Iris pigment epithelial cell (primary cell): ENCODE data around the gene EDEM3.
A peak's percentile ranks its signal among the peaks of the same experiment; 100 is the strongest.
"Not testable (repeated sequence)": the region's sequence is repeated elsewhere in the genome, so short reads cannot be mapped to it uniquely, and the experiment has no call there.

Experiments
- DNase-seq: peaks from one replicate; pipeline ENCODE4 v3.0.0-alpha.2; 2011; ENCODE audit warnings: low read depth

The EDEM3 gene

DNA sequence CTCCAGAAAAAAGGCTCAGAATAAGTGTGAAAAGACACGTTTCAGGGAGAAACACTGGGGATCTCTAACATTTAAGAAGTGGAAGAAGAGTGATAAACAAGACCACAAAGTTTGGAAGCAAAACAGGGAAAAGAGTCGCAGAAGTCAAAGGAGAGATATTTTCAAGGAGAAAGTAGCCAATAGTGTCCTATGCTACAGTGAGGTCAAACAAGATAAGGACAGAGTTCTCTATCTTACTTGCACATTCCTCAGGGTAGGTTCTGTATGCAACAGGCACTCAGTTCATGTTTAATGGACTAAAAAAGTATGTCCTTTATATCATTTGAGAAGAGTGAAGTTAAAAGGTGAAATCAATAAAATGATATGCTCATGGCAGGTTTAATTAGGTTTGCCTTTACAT lies 13.8 kb upstream of the EDEM3 start:
- DNase-seq: no peak

DNA sequence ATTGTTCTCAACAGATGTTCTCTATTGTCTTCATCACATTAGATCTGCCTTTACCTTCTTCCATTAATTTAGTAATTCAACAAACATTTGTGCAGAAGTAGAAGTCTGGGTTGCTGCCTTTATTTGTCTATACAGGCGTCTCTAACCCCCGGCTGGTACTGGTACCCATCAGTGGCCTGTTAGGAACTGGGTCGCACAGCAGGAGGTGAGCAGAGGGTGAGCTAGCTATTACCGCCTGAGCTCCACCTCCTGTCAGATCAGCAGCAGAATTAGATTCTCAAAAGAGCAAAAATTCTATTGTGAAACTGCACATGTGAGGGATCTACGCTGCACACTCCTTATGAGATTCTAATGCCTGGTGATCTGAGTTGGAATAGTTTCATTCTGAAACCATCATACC lies 12.9 kb upstream of the EDEM3 start:
- DNase-seq: no peak

DNA sequence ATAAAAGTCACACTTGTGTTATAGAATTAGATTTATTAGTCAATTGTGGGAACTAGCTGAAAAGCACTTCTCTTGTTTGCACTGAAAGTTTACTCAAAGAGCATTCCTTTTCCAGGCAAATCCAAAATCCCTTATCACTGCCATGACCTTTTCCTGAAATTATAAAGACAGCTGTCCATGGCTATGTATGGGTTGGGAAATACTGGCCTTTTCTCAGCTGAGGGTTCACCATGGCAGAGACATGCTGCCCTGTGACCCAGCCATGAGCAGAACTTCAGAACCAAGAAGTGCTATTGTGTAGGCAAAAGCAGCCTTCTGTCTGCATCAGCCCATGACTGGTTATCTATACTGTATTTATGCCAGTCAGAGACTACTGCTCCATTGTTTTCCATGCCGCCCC lies 9.8 kb upstream of the EDEM3 start:
- no peak for DNase-seq

DNA sequence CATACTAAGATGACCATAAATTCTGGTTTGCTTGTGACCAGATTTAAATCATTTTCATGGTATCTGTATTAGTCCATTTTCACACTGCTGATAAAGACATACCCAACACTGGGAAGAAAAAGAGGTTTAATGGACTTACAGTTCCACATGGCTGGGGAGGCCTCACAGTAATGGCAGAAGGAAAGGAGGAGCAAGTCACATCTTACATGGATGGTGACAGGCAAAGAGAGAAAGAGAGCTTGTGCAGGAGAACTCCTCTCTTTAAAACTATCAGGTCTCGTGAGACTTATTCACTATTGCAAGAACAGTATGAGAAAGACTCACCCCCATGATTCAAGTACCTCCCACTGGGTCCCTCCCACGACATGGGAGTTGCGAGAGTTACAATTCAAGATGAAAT lies 8.9 kb upstream of the EDEM3 start:
- DNase-seq: not testable (repeated sequence)

DNA sequence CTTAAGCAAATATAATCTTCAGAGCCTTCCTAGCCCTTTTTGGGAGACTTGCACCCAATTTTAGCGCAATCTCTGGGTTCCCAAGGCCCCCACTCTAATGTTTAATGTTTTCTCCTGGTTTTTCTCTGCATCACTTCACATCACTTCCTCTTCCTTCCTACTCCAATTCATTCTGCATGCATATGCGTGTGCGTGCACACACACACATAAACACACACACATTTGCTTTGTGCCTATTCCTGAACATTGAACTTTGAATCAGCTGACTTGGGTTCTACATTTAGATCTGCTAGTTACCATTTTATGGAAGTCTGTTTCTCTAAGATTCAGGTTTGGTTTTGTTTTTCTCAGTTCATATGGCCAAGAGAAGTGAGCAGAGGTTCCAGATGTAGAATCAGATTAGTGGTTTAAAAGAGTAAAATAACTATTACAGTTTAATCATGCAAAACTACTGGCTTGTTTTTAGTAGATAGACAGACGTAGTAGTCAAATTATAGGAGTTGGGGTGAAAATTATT lies 7.4 kb upstream of the EDEM3 start:
- no peak for DNase-seq

DNA sequence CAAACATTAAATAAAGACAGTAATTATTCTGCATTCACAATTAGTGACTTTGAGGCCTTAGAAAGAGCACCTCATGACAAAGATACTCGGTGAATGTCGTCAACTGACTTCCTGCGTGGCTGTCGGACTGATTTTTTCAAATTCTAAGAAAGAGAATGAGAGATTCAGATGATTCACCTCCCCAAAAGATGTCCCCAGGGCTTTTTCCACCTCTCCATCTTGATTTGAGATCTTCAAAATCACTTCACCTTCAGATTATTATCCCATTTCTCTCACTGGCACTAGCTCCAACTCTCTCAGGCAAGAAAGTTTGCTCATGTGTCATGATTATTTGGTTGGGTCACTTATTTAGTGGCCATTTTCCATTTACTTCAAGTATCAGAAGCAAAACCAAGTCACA lies 5.0 kb upstream of the EDEM3 start:
- no peak for DNase-seq

DNA sequence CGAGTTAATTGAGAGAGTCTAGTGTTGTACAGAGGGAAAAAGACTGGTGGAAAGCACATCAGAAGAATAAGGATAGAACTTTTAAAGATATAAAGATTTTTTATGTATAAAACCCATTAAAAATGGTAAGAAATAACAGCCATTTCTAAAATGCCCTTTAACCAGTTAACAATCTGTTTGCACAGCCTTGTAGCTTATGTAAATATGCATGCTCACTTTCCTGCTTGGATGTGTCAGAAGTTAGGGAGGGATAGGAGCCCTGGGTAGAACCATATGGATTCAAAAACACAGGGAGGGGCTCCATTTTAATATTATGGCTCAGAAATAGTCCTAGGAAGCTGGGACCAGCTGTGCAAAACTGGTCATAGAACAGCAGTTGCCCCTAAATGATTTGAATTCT lies 4.5 kb upstream of the EDEM3 start:
- DNase-seq: no peak

DNA sequence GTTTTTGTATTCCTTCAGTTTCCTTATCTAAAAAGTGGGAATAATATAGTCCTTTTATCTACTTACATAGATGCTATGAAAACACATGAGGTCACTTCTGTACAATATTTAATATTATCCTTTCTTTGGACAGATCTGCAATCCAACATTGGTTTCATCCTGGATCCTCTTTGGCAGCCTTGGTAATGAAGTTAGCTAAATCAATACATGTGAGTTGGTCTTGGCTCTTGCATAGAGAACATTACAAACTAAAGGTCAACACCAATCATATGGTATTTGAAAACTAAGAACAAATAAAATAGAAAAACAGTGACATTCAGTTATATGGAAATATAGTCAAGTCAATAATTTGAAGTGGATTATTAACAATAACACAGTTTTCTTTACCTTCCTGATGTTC lies 3.2 kb upstream of the EDEM3 start:
- no peak for DNase-seq

DNA sequence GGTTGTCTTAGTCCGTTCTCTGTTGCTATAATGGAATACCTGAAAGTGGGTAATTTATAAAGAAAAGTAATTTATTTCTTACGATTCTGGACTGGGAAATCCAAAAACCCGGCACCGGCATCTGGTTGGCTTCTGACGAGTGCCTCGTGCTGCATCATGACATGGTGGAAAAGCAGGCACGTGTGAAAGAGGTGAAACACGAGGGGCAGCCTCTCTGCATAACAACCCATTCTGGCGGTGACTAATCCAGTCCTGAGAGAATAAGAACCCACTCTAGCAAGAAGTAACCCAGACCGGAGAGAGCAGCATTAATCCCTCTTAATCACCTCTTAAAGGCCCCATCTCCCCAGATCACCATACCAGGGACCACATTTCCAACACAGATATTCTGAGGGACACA lies 2.7 kb upstream of the EDEM3 start:
- DNase-seq: no peak

DNA sequence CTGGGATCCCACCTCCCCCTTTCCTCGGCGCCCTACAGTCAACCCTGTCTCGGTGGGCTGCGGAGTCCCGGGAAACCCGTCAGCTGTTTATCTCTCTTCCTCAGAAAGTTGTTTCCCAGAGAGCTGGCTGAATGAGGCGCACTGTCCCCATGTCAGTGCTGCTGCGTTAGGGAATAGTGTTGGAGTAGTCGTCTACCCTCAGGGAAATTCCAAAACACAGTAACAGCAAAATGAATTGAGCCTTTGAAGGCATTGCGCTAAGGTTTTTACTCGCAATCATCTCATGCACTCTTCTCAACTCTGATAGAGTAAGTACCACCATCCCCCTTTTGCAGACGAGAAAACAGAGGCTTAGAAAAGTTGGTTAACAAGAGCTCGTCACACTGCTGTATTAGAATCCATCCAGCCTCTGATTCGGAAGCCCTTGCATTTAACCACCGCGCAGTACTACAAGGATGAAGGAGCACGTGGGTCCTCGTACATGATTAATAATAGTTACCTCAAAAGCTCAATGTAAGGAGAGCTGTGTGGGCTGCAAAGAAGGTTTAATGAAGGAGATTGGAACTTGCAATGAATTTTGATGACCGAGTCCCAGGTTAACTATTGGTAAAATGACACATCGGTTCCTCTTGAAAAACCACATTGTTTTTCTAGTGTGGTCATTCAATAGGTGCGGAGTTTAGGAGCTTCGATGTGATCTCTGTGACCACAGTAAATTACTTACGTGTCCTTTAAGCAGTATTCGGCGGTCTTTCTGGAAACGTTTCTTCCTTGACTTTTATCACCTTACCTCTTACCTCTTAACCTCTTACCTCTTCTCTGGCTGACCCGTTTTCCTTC lies 788 bp upstream of the EDEM3 start:
- peak; percentile 62 for DNase-seq

DNA sequence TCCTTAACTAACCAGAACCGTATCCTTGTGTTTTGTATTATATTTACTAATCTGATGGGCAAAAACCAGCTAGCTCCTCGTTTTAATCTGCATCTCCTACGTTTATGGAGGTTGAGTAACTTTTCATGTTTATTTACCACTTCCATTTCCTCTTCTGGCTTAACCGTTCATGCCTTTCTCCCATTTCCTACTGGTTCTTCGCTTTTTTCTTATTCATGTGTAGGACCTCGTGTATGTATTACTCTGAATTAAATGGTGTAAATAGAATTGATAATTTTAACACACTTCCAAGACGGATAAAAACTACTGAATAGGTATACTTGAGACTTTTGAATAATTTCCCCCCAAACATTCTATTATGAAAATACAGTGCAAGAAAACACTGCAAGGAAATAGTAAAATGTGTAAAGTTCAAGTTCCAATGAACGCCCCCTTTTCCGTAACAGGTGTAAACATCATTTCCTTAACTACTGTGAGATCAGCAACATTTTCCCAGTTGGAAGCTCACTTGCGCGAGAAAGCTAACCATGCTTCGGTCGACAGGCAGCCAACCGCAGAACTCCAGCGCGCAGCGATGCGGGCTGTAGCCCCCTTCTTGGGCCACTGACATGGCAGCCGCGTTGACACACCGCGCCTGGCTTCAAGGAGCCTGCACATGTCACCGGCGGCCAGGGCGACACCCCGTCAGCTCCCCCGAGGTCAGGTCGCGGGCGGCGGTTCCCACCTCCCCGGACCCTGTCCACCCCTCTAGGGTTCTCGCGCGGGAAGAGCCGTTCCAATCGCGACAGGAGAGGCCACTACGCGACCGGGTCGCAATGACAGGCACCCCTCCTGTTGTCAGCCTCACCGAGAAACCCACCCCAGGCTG lies 816 bp downstream of the EDEM3 start:
- DNase-seq: peak; percentile 47

DNA sequence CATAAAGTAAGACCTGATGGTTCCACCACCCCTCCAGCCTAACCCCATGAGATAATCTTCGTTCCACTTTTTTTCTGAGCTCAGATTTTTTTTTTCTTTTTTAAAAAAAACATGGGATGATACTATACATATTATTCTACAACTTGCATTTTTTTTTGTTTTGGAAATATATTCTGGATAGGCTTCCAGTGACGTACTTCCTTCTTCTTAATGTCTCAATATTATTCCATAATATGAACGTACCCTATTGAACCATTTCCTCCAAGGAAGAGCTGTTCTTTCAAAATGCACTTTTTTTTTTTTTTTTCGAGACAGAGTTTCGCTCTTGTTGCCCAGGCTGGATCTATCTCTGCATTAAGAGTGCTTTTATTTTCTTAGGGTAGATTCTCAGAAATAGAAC lies 1.5 kb downstream of the EDEM3 start:
- DNase-seq: no peak

DNA sequence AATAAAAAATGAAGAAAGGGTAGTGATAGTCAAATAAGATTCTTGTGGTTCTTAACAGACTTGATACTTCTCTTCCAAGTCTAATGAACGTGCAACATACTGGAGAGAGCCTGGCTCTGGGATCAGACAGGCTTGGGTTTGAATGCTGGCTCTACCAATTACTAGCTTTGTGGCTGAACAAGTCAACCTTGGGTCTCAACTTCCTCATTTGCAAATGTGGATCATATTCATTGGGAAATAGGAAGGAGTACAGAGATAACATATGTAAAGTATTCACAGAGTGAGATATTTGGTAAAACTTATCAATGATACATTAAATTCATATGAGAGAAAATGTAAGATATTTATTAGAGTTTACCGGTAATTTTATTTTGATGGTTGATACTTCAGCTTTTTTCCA lies 2.0 kb downstream of the EDEM3 start:
- no peak for DNase-seq

DNA sequence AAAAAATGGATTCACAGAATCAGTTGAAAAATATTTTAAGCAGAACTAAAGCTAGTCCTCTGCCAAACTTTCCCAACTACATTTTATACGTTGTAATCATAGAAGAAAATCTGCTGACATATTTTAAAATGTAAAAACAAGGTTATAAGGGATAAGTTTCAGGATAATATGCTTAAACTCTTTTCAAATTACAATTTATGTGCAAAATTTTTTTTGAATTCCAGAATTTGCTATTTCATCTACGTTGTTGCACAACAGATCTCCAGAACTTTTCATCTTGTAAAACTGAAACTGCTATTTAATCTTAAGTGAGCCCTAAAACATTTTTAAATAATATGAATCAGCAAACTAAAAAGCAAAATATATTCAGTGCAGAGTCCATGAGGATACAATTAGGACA lies 5.9 kb downstream of the EDEM3 start:
- peak; percentile 16 for DNase-seq

DNA sequence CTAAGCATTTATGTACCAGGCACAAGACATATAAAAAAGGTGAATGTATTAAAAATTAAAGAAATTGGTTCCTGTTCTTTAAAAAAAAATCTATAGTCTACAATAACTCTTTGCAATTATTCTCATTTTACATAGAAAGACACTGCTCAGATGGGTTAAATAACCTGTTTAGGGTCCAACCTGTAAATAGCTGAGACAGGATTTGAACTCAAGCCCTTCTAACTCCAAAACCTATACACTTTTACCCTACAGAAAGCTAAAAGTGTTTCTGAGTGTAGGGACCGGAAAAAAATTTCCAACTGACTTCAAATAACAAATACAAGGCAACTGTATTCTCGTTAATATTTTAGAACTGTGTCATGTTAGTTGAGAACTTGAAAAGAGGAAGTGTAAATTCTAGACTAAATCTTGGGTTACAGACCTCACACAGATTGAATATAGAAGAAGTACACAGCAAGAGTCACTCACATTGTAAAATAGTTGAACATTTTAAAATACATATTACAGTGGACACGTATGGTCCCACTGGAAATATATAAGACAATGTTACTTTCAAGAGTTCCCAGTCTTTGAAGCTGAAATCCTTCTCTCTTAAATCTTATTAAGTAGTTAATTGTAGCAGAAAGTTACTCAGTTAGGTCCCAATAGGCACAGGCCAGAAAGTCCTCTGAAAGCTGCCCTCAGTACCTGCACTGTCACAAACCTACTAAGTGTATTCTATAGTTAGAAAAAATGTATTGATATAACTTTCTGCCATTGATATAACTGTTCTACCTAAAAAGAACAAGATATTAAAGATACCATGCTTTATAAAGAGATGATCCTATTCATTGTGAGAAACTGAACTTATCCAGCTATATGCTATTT lies 7.3 kb downstream of the EDEM3 start:
- no peak for DNase-seq

DNA sequence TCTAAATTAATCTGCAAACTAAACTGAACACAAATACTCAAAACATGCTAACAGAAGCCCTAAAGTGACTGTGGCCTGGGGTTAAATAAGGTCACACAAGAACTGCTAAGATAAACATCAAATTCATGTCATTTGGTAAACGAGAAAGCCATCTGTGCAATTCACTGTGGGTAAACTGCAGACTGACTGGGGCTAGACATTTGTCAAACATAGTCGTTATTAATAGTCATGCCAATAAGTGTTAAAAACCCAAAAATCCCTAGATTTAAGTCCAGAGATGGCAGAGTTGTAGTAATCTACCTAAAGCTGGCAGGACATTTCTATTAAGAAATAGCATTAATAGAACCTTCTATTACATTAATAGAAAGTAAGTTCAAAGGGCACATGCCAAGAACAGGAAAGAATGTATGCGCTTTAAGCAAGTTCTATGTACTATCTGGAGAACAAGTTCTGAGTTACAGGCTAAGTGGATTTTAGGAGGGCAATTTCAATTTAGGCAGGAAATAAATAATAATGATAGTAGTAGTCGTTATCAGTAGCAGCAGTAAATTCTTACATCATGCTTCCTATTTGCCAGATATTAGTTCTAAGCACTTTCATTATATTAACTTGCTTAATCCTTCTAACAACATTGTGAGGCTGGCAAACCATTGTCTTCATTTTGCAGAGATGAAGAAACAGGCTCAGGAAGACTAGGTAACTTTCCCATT lies 8.6 kb downstream of the EDEM3 start:
- DNase-seq: no peak

DNA sequence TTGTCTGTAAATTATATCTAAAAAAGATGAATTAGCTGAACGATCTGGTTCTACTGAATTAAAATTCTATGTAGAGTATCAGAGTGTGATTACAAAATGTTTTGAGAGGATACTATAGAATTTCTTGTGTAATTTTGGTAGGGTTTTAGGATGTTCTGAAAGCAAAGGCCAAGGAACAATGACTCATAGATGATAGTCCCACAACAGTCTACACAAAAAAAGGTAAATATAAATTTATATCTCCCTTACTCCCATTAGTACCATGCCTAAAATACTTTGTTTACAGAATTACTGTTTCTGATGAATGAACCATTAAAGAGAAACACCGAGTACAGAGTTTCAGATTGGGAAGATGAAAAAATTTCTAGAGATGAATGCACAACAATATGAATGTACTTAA lies 9.5 kb downstream of the EDEM3 start:
- DNase-seq: no peak

DNA sequence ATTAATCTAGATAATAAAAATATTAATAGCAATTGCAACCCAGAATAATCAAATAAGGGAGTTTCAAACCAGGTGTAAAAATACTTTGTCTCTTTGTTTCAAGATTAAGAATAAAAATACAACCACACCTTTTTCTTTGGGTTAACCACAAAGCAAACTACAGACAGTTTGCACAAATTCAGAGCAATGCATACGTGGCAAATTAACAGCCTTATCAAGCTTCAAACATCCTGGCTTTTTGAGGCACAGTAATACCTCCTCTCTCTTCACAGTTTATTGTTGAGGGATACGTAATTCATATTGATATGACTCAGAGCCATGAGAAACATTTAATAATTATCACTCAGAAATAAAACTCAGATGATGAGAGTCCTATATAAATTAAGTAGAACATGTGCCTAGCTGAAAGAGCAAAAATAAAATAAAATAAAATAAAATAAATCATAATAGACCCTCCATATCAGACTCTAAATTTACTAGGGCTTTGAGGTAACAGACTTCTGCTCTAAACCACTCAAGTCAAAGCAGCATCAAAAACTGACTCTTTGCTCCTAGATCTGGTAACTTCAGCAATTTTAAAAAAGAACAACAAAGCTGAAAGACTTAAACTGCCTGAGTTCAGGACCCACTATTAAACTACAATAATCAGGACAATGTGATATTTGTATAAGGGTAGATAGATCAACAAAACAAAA lies 11.4 kb downstream of the EDEM3 start:
- no peak for DNase-seq

DNA sequence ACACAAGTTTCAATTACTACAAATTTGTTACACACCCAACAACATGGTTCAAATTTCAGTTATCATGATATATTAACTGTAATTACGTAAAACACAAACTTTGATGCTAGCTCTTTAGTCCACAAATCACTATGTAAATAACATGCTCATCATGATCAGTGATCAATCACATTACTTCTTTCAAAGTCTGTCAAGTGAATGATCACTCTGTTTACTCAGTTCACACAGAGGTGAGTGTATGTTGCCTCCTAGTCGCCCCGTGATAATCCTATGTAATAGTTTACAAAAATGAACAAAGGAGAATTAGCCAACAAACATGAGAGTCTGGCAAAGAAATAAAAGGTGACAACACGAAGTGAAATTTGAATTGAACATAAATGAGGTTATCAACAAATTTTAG lies 14.3 kb downstream of the EDEM3 start:
- no peak for DNase-seq

DNA sequence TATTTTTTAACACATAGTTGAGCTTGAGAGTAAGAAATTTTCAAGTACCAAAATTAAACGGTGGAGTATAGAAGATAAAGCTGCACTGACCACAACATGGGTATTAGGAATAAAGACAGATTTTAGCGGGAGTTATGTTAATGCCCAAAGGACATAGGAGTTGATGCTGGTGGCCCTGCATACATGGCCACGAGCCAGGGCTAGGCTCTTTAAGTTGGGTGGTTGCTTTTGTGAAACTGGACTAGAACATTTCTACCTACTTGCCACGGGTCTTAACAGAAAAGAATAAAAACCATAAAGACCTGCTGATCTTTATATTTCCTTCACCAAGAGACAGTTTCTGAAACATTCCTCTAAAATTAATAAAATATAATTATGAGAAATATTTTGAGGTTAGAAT lies 14.9 kb downstream of the EDEM3 start:
- DNase-seq: no peak

DNA sequence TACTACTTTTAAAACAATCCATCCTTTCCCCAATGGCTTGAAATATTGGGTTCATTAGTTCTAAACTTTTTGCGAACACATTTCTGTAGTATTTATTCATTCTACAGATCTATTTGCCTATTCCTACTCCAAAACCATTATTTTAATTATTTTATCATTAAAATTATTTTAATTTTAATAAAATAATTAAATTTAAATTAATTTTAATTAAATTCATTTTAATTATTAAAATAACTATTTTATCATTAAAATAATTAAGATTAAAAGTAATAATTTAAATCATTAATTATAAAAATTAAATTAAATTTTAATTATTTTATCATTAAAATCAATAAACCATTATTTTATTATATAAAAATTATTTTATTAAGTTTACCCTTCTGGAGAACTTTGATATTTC lies 15.6 kb downstream of the EDEM3 start:
- DNase-seq: no peak
